Occipital lobe (tissue), 2 donors: ENCODE data around the gene DMAC1. TPM values are rescaled to one million over a fixed set of nuclear protein-coding genes. Genes with fewer than 3 reads are reported as not detected.

Experiments
- DNase-seq: peaks from one replicate; lab custom pipeline; 2025; lab: John Stamatoyannopoulos, UW
- total RNA-seq: library from RNA; depleted of rRNA; stranded (reverse); fragments of >200 nt; gene quantifications from one replicate; pipeline ENCODE4 v1.2.3, GENCODE V29; 2014

DMAC1 gene
- total RNA-seq, 1 donor from 2014 or later, result 38.1 TPM

GRCh38 chr9:7783635-7784063, 15.9 kb downstream of the DMAC1 start:
- no peak for DNase-seq

- DNase-seq, result no peak
These were observed 17.0 kb downstream of the DMAC1 start for GRCh38 chr9:7782400-7783120.

GRCh38 chr9:7780261-7780988, 19.2 kb downstream of the DMAC1 start:
- DNase-seq, result no peak

GRCh38 chr9:7778851-7779600, 20.6 kb downstream of the DMAC1 start:
- no peak for DNase-seq

- DNase-seq, result no peak
These were observed 21.8 kb downstream of the DMAC1 start for GRCh38 chr9:7777771-7778170.

- DNase-seq, result no peak
These were observed 29.5 kb downstream of the DMAC1 start for GRCh38 chr9:7770111-7770510.

GRCh38 chr9:7762600-7762999, 37.0 kb downstream of the DMAC1 start:
- no peak for DNase-seq

- DNase-seq, result no peak
These were observed 39.6 kb downstream of the DMAC1 start for GRCh38 chr9:7760014-7760415.

- DNase-seq, result no peak
These were observed 43.5 kb downstream of the DMAC1 start for GRCh38 chr9:7756088-7756487.

- DNase-seq, result no peak
These were observed 47.1 kb downstream of the DMAC1 start for GRCh38 chr9:7752481-7752880.
